Keratinocyte (primary cell): Measurements from ENCODE around the gene MAP7D1. TPM values are rescaled to one million over a fixed set of nuclear protein-coding genes. Genes with fewer than 3 reads are reported as not detected.

ENCODE experiments used
- DNase-seq: peaks from one replicate; pipeline ENCODE4 v3.0.0-alpha.2; 2011; ENCODE audit warnings: low read depth, missing footprints, low spot score
- FAIRE-seq: peaks from 2 replicates; lab custom pipeline; 2011; peaks lifted over from hg19 to GRCh38; lab: Jason Lieb, UNC
- H2AFZ ChIP-seq: 2 replicates; pipeline ENCODE4 v1.6.0; 2012; ENCODE audit warnings: low read length, control low read depth, inconsistent platforms; ENCODE audit not compliant: control insufficient read depth
- H3K27ac ChIP-seq: 2 replicates; pipeline ENCODE4 v1.5.1; 2011; ENCODE audit warnings: low read length; ENCODE audit not compliant: control insufficient read depth, insufficient read depth
- H3K27me3 ChIP-seq: 3 replicates; pipeline ENCODE4 v1.6.0; 2011; ENCODE audit warnings: low read length; ENCODE audit not compliant: control insufficient read depth, insufficient read depth; ENCODE audit errors: extremely low read depth
- H3K36me3 ChIP-seq, 2 experiments: 2 replicates in 1 of 2; 3 replicates in 1 of 2; pipeline ENCODE4 v1.5.1; 2011; ENCODE audit warnings: low read length in 2 of 2, mild to moderate bottlenecking in 1 of 2; ENCODE audit not compliant: control insufficient read depth in 2 of 2, insufficient read depth in 2 of 2; ENCODE audit errors: extremely low read depth in 1 of 2
- H3K4me1 ChIP-seq: 3 replicates; pipeline ENCODE4 v1.5.1; 2011; ENCODE audit warnings: low read length; ENCODE audit not compliant: control insufficient read depth, insufficient read depth; ENCODE audit errors: extremely low read depth
- H3K4me2 ChIP-seq: 3 replicates; pipeline ENCODE4 v1.6.0; 2011; ENCODE audit warnings: low read depth, low read length; ENCODE audit not compliant: control insufficient read depth, insufficient read depth; ENCODE audit errors: extremely low read depth
- H3K4me3 ChIP-seq, 3 experiments: fragments of 200-600 bp in 1 of 3; sonication (generic) in 1 of 3; 2 replicates in 2 of 3; 3 replicates in 1 of 3; pipeline ENCODE4 v1.5.1; 2011 to 2016; ENCODE audit warnings: low read length in 3 of 3, mild to moderate bottlenecking in 3 of 3, control low read depth in 2 of 3, inconsistent platforms in 1 of 3, low read depth in 1 of 3, mixed read lengths in 1 of 3, mixed run types in 1 of 3, moderate library complexity in 1 of 3; ENCODE audit not compliant: control insufficient read depth in 2 of 3, insufficient read depth in 2 of 3; ENCODE audit errors: extremely low read depth in 1 of 3
- H3K79me2 ChIP-seq: 2 replicates; pipeline ENCODE4 v1.6.0; 2012; ENCODE audit warnings: low read length; ENCODE audit not compliant: control insufficient read depth, insufficient read depth
- H3K9ac ChIP-seq: 3 replicates; pipeline ENCODE4 v1.6.0; 2011; ENCODE audit warnings: low read length; ENCODE audit not compliant: control insufficient read depth, insufficient read depth; ENCODE audit errors: extremely low read depth
- H3K9me1 ChIP-seq: 3 replicates; pipeline ENCODE4 v1.6.0; 2011; ENCODE audit warnings: low read length; ENCODE audit not compliant: control insufficient read depth, insufficient read depth; ENCODE audit errors: extremely low read depth
- H3K9me3 ChIP-seq: 2 replicates; pipeline ENCODE4 v1.5.1; 2012; ENCODE audit warnings: low read depth, low read length; ENCODE audit not compliant: control insufficient read depth
- H4K20me1 ChIP-seq: 3 replicates; pipeline ENCODE4 v1.6.0; 2011; ENCODE audit warnings: low read length; ENCODE audit not compliant: control insufficient read depth, insufficient read depth; ENCODE audit errors: extremely low read depth
- EZH2 ChIP-seq: IDR thresholded peaks from one replicate; pipeline ENCODE4 v1.6.1; 2012; ENCODE audit warnings: inconsistent platforms, mild to moderate bottlenecking, low read length, moderate library complexity
- dilution Hi-C: fragments of 300-500 bp; cut with MboI; formaldehyde crosslinking; loops from one replicate; pipeline ENCODE4 v1.7.0; 2020; ENCODE audit warnings: low sequenced_read_pairs; ENCODE audit not compliant: extremely low pct_ligation_motif_present
- polyA plus RNA-seq, 5 experiments: library from polyadenylated mRNA; depleted of rRNA in 3 of 5; stranded (reverse) in 3 of 5; stranded (forward) in 1 of 5; unstranded in 1 of 5; fragments of >200 nt; gene quantifications; 1 replicate in 1 of 5; 2 replicates in 3 of 5; 3 replicates in 1 of 5; pipeline versions ENCODE4 v1.2.1 to v1.2.3, GENCODE V29; 2011 to 2012; ENCODE audit warnings: missing spikeins in 2 of 5, low read depth in 1 of 5, low replicate concordance in 1 of 5
- TF ChIP-seq, protein P1 (sequence below), 3 experiments: IDR thresholded peaks in 1 of 3; conservative IDR thresholded peaks in 1 of 3; optimal IDR thresholded peaks in 1 of 3; 2 replicates in 2 of 3; 3 replicates in 1 of 3; pipeline versions ENCODE3 to v1.5.1; 2011; ENCODE audit warnings: low read length in 3 of 3, mild to moderate bottlenecking in 3 of 3, moderate library complexity in 2 of 3, control low read depth in 1 of 3, inconsistent platforms in 1 of 3; ENCODE audit not compliant: insufficient read depth in 2 of 3; ENCODE audit errors: extremely low read depth in 1 of 3

MAP7D1 gene
- polyA plus RNA-seq, 1 donor (not counting 4 experiments of a cell fraction or from before 2014, with no cell fraction given) = 75.0 TPM

DNA sequence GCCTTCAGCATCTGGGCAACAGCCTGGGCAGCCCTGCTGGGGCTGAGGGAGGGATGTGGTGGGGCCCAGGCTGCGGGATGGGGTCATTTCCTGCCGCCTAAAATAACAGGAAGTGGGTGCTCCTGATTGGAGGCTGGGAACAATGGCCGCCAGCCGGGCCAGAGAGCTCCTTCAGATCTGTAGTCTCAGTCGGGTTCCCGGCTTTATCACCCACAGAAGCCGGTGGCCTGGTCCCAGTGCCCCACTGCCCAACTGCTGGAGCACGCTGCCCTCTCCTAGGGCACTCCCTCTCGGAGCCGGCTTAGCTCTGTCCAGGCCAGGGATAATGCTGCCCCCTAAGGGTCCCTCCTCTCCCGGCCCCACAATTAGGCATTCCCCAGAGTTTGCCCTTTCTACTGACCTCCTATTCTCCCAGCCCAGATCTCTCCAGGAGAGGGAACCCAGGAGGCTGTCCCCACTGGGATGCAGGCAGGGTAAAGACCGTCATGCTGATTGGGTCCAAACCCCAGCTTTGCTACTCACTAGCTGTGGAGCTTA is 5.1 kb downstream of the MAP7D1 start:
- no peaks in the 10 kb centered on the region for H3K9me3 ChIP-seq
- peak overlapping the region; percentile 88 for H3K9ac ChIP-seq
- H3K4me3 ChIP-seq = peak overlapping the region; percentile 31 to 59 (median 56)
- TF ChIP-seq EZH2 = no peak
- TF ChIP-seq, protein P1, sequence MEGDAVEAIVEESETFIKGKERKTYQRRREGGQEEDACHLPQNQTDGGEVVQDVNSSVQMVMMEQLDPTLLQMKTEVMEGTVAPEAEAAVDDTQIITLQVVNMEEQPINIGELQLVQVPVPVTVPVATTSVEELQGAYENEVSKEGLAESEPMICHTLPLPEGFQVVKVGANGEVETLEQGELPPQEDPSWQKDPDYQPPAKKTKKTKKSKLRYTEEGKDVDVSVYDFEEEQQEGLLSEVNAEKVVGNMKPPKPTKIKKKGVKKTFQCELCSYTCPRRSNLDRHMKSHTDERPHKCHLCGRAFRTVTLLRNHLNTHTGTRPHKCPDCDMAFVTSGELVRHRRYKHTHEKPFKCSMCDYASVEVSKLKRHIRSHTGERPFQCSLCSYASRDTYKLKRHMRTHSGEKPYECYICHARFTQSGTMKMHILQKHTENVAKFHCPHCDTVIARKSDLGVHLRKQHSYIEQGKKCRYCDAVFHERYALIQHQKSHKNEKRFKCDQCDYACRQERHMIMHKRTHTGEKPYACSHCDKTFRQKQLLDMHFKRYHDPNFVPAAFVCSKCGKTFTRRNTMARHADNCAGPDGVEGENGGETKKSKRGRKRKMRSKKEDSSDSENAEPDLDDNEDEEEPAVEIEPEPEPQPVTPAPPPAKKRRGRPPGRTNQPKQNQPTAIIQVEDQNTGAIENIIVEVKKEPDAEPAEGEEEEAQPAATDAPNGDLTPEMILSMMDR (optimal IDR thresholded peaks at IDR 0.05 in 1 of 3, IDR thresholded peaks at IDR 0.05 in 1 of 3, conservative IDR thresholded peaks at IDR 0.05 in 1 of 3; ENCODE audit: extremely low read depth in 1 of 3, insufficient read depth in 2 of 3, low read length in 3 of 3) = peak; percentile 23 to 50 (median 31)
- no peak overlapping the region for H2AFZ ChIP-seq
- peak overlapping the region; percentile 98 for H3K27ac ChIP-seq
- peaks cover 6 to 51% of the 10 kb centered on the region in 2 experiments for H3K36me3 ChIP-seq
- H3K4me1 ChIP-seq = peaks cover 77% of the 10 kb centered on the region
- H3K9me1 ChIP-seq = no peaks in the 10 kb centered on the region
- FAIRE-seq = no peak
- H3K27me3 ChIP-seq = no peaks in the 10 kb centered on the region
- peak overlapping the region; percentile 95 for H3K4me2 ChIP-seq
- H4K20me1 ChIP-seq = peaks cover 8% of the 10 kb centered on the region
- DNase-seq = no peak
- dilution Hi-C loops = no loop called here
- peaks cover 98% of the 10 kb centered on the region for H3K79me2 ChIP-seq

DNA sequence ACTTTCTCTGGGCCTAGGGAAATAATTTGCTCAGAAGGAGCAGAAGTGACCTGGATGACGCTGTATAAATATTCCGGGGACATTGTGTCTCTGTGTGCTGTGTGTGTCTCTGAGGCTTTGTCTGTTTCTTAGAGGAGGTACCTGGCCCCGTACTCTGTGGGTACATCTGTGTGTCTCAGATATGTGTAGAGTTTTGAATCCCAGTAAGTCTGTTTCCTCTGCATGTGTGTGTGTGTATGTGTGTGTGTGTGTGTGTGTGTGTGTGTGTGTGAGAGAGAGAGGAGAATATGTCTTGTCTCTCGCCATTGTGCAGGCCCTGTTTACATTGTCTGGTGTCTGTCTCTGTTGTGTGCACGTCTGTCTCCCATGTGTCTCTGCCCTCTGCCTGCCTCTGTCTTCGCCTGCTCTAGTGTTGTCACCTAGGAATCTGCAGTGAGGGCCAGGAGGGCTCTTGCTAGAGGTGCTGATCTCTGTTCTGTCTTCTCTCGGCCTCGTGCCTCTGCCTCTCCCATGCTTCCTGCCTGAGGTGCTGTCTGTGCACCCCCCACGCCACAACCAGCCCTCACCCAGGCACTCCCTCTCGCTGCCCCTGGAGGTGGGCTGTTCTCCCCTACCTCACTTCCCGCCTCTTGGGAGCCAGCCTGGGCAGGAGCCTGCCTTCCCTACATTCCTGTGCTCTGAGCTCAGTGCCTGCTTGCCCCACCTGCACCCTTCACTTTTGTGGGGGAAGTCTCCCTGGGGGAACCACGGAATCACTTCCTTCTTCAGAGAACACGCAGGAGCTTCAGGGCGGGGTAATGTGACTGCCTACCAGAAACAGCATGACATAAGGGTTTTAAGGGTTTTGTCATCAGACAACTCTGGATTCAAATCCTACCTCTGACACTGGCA is 5.9 kb downstream of the MAP7D1 start:
- Histone ChIP-seq H3K4me3 (peak overlapping the region; percentile 31 to 59 (median 56)), H3K27ac (peak overlapping the region; percentile 98), H4K20me1 (peaks cover 8% of the 10 kb centered on the region), H3K79me2 (peaks cover 98% of the 10 kb centered on the region), H3K9me3 (no peaks in the 10 kb centered on the region), H3K4me1 (peaks cover 85% of the 10 kb centered on the region), H2AFZ (no peak overlapping the region), H3K27me3 (no peaks in the 10 kb centered on the region), H3K4me2 (peak overlapping the region; percentile 95), H3K36me3 (peaks cover 6 to 53% of the 10 kb centered on the region in 2 experiments), H3K9ac (peak overlapping the region; percentile 88), H3K9me1 (no peaks in the 10 kb centered on the region)
- DNase-seq = peak; percentile 95
- no peak for TF ChIP-seq EZH2
- TF ChIP-seq, protein P1 (optimal IDR thresholded peaks at IDR 0.05 in 1 of 3, IDR thresholded peaks at IDR 0.05 in 1 of 3, conservative IDR thresholded peaks at IDR 0.05 in 1 of 3; ENCODE audit: extremely low read depth in 1 of 3, insufficient read depth in 2 of 3, low read length in 3 of 3) = no peak
- peak; percentile 93 for FAIRE-seq
- dilution Hi-C loops = no loop called here
